WTC11 (cell line): Measurements from ENCODE around the gene ST6GAL1. TPM values are rescaled to one million over a fixed set of nuclear protein-coding genes. Genes with fewer than 3 reads are reported as not detected.

Experiments used
- ATAC-seq: fragments of 200-7000 bp; cut with Tn5 transposase; 2 replicates; pipeline ENCODE4 v1.10.0; 2021; ENCODE audit warnings: mild to moderate bottlenecking, moderate library complexity
- CTCF ChIA-PET: fragments of 300-600 bp; sonication (Branson Sonifier 250); formaldehyde crosslinking; loops from one replicate; lab custom pipeline; 2021; ENCODE audit warnings: antibody characterized with exemption; lab: Charles Lee
- POLR2A ChIA-PET: fragments of 350-600 bp; sonication (Branson Sonifier 250); formaldehyde crosslinking; loops from one replicate; lab custom pipeline; 2021; ENCODE audit warnings: antibody characterized with exemption; lab: Charles Lee
- DNase-seq: peaks from one replicate; pipeline ENCODE4 v3.0.0; 2021; ENCODE audit warnings: low spot score
- H3K27ac Mint-ChIP-seq: 2 replicates; pipeline ENCODE4 v1.8.0; 2021; ENCODE audit warnings: mixed read lengths
- H3K27me3 Mint-ChIP-seq: 2 replicates; pipeline ENCODE4 v1.8.0; 2021; ENCODE audit warnings: low read depth, mild to moderate bottlenecking, moderate library complexity, mixed read lengths
- H3K36me3 Mint-ChIP-seq: 2 replicates; pipeline ENCODE4 v1.8.0; 2021; ENCODE audit warnings: mixed read lengths
- H3K4me1 Mint-ChIP-seq: 2 replicates; pipeline ENCODE4 v1.8.0; 2022; ENCODE audit warnings: mixed read lengths
- H3K4me3 Mint-ChIP-seq: 2 replicates; pipeline ENCODE4 v1.8.0; 2021; ENCODE audit warnings: mild to moderate bottlenecking, moderate library complexity, mixed read lengths
- H3K9me3 Mint-ChIP-seq: 2 replicates; pipeline ENCODE4 v1.8.0; 2021; ENCODE audit warnings: mixed read lengths
- ATF1 ChIP-seq: sonication (generic); formaldehyde crosslinking; IDR thresholded peaks from 2 replicates; pipeline ENCODE4 v1.8.1; 2023; ENCODE audit warnings: mild to moderate bottlenecking, moderate library complexity, missing genetic modification reagents
- CREM ChIP-seq: sonication (generic); formaldehyde crosslinking; IDR thresholded peaks from 2 replicates; pipeline ENCODE4 v1.8.1; 2022; ENCODE audit warnings: mild to moderate bottlenecking, missing genetic modification reagents, moderate library complexity
- EMX1 ChIP-seq: fragments of 250-450 bp; sonication (Bioruptor Pico); IDR thresholded peaks from 2 replicates; pipeline ENCODE4 v1.8.0; 2021; ENCODE audit warnings: mild to moderate bottlenecking
- ESRRA ChIP-seq: sonication (generic); formaldehyde crosslinking; IDR thresholded peaks from 2 replicates; pipeline ENCODE4 v1.8.1; 2022; ENCODE audit warnings: mild to moderate bottlenecking, missing genetic modification reagents, borderline replicate concordance
- ETV6 ChIP-seq: sonication (generic); formaldehyde crosslinking; IDR thresholded peaks from 2 replicates; pipeline ENCODE4 v1.8.1; 2022; ENCODE audit warnings: mild to moderate bottlenecking, missing genetic modification reagents
- GABPB1 ChIP-seq: sonication (generic); formaldehyde crosslinking; IDR thresholded peaks from 2 replicates; pipeline ENCODE4 v1.8.1; 2023; ENCODE audit warnings: mild to moderate bottlenecking, missing genetic modification reagents
- GRHL2 ChIP-seq: fragments of 250-450 bp; sonication (Bioruptor Pico); IDR thresholded peaks from 2 replicates; pipeline ENCODE4 v1.8.0; 2022; ENCODE audit warnings: mild to moderate bottlenecking, moderate library complexity; ENCODE audit not compliant: insufficient replicate concordance, severe bottlenecking
- HMGA2 ChIP-seq: fragments of 250-450 bp; sonication (Bioruptor Pico); IDR thresholded peaks from 2 replicates; pipeline ENCODE4 v1.4.0; 2021; ENCODE audit warnings: mild to moderate bottlenecking, moderate library complexity
- JUN ChIP-seq: sonication (generic); formaldehyde crosslinking; IDR thresholded peaks from 2 replicates; pipeline ENCODE4 v1.8.0; 2023; ENCODE audit warnings: mild to moderate bottlenecking, missing genetic modification reagents
- KAT7 ChIP-seq: sonication (generic); formaldehyde crosslinking; IDR thresholded peaks from 2 replicates; pipeline ENCODE4 v1.8.1; 2023; ENCODE audit warnings: missing genetic modification reagents, mild to moderate bottlenecking, borderline replicate concordance
- NFYB ChIP-seq: sonication (generic); formaldehyde crosslinking; conservative IDR thresholded peaks from 2 replicates; pipeline ENCODE4 v1.8.0; 2022; ENCODE audit warnings: low read depth, missing genetic modification reagents
- NR2C2 ChIP-seq: sonication (generic); formaldehyde crosslinking; IDR thresholded peaks from 2 replicates; pipeline ENCODE4 v1.8.0; 2022; ENCODE audit warnings: mild to moderate bottlenecking, missing genetic modification reagents
- SMAD3 ChIP-seq: sonication (generic); formaldehyde crosslinking; IDR thresholded peaks from 2 replicates; pipeline ENCODE4 v1.8.0; 2022; ENCODE audit warnings: missing genetic modification reagents, mild to moderate bottlenecking, borderline replicate concordance
- SMAD4 ChIP-seq: sonication (generic); formaldehyde crosslinking; IDR thresholded peaks from 2 replicates; pipeline ENCODE4 v1.8.0; 2022; ENCODE audit warnings: mild to moderate bottlenecking, missing genetic modification reagents
- SP1 ChIP-seq: sonication (generic); formaldehyde crosslinking; conservative IDR thresholded peaks from 2 replicates; pipeline ENCODE4 v1.8.1; 2022; ENCODE audit warnings: missing genetic modification reagents
- TCF7 ChIP-seq: sonication (generic); formaldehyde crosslinking; IDR thresholded peaks from 2 replicates; pipeline ENCODE4 v1.8.0; 2022; ENCODE audit warnings: mild to moderate bottlenecking, low read depth, missing genetic modification reagents, moderate library complexity
- TP53 ChIP-seq: sonication (generic); formaldehyde crosslinking; IDR thresholded peaks from 2 replicates; pipeline ENCODE4 v1.8.1; 2023; ENCODE audit warnings: mild to moderate bottlenecking, missing genetic modification reagents
- ZBTB21 ChIP-seq: sonication (generic); formaldehyde crosslinking; IDR thresholded peaks from 2 replicates; pipeline ENCODE4 v1.8.1; 2023; ENCODE audit warnings: mild to moderate bottlenecking, missing genetic modification reagents, borderline replicate concordance
- ZNF121 ChIP-seq: sonication (generic); formaldehyde crosslinking; IDR thresholded peaks from 2 replicates; pipeline ENCODE4 v1.8.0; 2023; ENCODE audit warnings: missing genetic modification reagents
- ZNF138 ChIP-seq: sonication (generic); formaldehyde crosslinking; conservative IDR thresholded peaks from 2 replicates; pipeline ENCODE4 v1.8.1; 2022; ENCODE audit warnings: mild to moderate bottlenecking, moderate library complexity, missing genetic modification reagents
- ZNF219 ChIP-seq: sonication (generic); formaldehyde crosslinking; IDR thresholded peaks from 2 replicates; pipeline ENCODE4 v1.8.0; 2023; ENCODE audit warnings: missing genetic modification reagents, mild to moderate bottlenecking, borderline replicate concordance
- ZNF263 ChIP-seq: sonication (generic); formaldehyde crosslinking; IDR thresholded peaks from 2 replicates; pipeline ENCODE4 v1.8.1; 2022; ENCODE audit warnings: low read depth, mild to moderate bottlenecking, moderate library complexity, missing genetic modification reagents
- ZNF396 ChIP-seq: fragments of 250-450 bp; sonication (Bioruptor Pico); IDR thresholded peaks from 2 replicates; pipeline ENCODE4 v1.8.0; 2021; ENCODE audit warnings: mild to moderate bottlenecking, moderate library complexity, borderline replicate concordance
- ZNF416 ChIP-seq: fragments of 250-450 bp; sonication (Bioruptor Pico); IDR thresholded peaks from 2 replicates; pipeline ENCODE4 v1.9.0; 2021; ENCODE audit warnings: mild to moderate bottlenecking, inconsistent platforms
- total RNA-seq: library from RNA; stranded (reverse); gene quantifications from 3 replicates; pipeline ENCODE4 v1.2.3, GENCODE V29; 2021
- TF ChIP-seq, protein P1 (sequence below): sonication (generic); formaldehyde crosslinking; IDR thresholded peaks from 2 replicates; pipeline ENCODE4 v1.8.1; 2023; ENCODE audit warnings: mild to moderate bottlenecking, moderate library complexity, missing genetic modification reagents
- TF ChIP-seq, protein P2 (sequence below): fragments of 250-450 bp; sonication (Bioruptor Pico); IDR thresholded peaks from 2 replicates; pipeline ENCODE4 v1.9.0; 2021; ENCODE audit warnings: moderate library complexity, mild to moderate bottlenecking, inconsistent platforms, borderline replicate concordance
- TF ChIP-seq, protein P3 (sequence below): sonication (generic); formaldehyde crosslinking; IDR thresholded peaks from 2 replicates; pipeline ENCODE4 v1.8.1; 2023; ENCODE audit warnings: mild to moderate bottlenecking, missing genetic modification reagents
- TF ChIP-seq, protein P4 (sequence below): sonication (generic); formaldehyde crosslinking; IDR thresholded peaks from 2 replicates; pipeline ENCODE4 v1.8.1; 2022; ENCODE audit warnings: mild to moderate bottlenecking, missing genetic modification reagents, moderate library complexity, borderline replicate concordance
- TF ChIP-seq, protein P5 (sequence below): fragments of 250-450 bp; sonication (Bioruptor Pico); IDR thresholded peaks from 2 replicates; pipeline ENCODE4 v2.1.2; 2022; ENCODE audit warnings: mild to moderate bottlenecking, moderate library complexity

Gene ST6GAL1
- total RNA-seq, 1 experiment from 2014 or later: 87.5 TPM

DNA sequence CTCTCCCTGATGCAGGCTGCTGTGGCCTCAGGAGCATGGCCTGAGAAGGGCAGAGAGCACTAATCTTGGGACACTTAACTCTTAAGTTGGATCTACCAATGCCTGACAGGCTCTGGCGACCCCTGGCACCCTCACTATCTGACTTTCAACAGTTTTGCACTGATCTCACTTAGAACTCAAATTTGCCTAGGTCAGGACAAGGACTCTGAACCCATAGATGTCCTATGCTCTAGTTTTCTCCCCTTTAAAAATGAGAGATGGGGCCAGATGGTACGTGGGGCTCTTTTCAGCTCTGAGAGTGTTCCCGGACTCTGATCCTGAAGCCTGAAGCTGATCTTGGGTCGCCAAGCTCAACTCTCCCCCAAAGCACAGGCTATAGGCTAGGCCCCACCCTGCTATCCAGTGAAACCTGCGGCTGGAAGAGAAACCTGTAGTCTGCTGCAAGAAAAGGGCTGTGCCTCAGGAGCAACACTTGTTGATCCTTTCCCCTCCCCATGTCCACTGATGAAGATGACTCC lies 143.3 kb downstream of the ST6GAL1 start:
- CTCF ChIA-PET: no interaction called here
- Mint-ChIP-seq H3K27me3 (no peaks in the 10 kb centered on the region), H3K36me3 (peaks cover 75% of the 10 kb centered on the region), H3K4me3 (no peak overlapping the region), H3K9me3 (peaks cover 7% of the 10 kb centered on the region), H3K27ac (no peak overlapping the region), H3K4me1 (peaks cover 18% of the 10 kb centered on the region)
- POLR2A ChIA-PET: no interaction called here
- no peak for DNase-seq
- TF ChIP-seq KAT7 (CRISPR knock-in tag) (no peak), HMGA2 (CRISPR knock-in tag) (no peak), SMAD4 (no peak), ETV6 (no peak), SMAD3 (CRISPR knock-in tag) (no peak), TP53 (CRISPR knock-in tag) (no peak), NR2C2 (CRISPR knock-in tag) (no peak), EMX1 (CRISPR knock-in tag) (no peak), GRHL2 (CRISPR knock-in tag) (no peak), ZNF121 (CRISPR knock-in tag) (no peak)
- TF ChIP-seq, protein P1, sequence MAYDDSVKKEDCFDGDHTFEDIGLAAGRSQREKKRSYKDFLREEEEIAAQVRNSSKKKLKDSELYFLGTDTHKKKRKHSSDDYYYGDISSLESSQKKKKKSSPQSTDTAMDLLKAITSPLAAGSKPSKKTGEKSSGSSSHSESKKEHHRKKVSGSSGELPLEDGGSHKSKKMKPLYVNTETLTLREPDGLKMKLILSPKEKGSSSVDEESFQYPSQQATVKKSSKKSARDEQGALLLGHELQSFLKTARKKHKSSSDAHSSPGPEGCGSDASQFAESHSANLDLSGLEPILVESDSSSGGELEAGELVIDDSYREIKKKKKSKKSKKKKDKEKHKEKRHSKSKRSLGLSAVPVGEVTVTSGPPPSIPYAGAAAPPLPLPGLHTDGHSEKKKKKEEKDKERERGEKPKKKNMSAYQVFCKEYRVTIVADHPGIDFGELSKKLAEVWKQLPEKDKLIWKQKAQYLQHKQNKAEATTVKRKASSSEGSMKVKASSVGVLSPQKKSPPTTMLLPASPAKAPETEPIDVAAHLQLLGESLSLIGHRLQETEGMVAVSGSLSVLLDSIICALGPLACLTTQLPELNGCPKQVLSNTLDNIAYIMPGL (CRISPR knock-in tag): no peak
- TF ChIP-seq, protein P2, sequence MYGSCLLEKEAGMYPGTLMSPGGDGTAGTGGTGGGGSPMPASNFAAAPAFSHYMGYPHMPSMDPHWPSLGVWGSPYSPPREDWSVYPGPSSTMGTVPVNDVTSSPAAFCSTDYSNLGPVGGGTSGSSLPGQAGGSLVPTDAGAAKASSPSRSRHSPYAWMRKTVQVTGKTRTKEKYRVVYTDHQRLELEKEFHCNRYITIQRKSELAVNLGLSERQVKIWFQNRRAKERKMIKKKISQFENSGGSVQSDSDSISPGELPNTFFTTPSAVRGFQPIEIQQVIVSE (CRISPR knock-in tag): no peak
- TF ChIP-seq, protein P3, sequence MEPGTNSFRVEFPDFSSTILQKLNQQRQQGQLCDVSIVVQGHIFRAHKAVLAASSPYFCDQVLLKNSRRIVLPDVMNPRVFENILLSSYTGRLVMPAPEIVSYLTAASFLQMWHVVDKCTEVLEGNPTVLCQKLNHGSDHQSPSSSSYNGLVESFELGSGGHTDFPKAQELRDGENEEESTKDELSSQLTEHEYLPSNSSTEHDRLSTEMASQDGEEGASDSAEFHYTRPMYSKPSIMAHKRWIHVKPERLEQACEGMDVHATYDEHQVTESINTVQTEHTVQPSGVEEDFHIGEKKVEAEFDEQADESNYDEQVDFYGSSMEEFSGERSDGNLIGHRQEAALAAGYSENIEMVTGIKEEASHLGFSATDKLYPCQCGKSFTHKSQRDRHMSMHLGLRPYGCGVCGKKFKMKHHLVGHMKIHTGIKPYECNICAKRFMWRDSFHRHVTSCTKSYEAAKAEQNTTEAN (CRISPR knock-in tag): no peak
- TF ChIP-seq, protein P4, sequence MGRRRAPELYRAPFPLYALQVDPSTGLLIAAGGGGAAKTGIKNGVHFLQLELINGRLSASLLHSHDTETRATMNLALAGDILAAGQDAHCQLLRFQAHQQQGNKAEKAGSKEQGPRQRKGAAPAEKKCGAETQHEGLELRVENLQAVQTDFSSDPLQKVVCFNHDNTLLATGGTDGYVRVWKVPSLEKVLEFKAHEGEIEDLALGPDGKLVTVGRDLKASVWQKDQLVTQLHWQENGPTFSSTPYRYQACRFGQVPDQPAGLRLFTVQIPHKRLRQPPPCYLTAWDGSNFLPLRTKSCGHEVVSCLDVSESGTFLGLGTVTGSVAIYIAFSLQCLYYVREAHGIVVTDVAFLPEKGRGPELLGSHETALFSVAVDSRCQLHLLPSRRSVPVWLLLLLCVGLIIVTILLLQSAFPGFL (CRISPR knock-in tag): no peak
- TF ChIP-seq, protein P5, sequence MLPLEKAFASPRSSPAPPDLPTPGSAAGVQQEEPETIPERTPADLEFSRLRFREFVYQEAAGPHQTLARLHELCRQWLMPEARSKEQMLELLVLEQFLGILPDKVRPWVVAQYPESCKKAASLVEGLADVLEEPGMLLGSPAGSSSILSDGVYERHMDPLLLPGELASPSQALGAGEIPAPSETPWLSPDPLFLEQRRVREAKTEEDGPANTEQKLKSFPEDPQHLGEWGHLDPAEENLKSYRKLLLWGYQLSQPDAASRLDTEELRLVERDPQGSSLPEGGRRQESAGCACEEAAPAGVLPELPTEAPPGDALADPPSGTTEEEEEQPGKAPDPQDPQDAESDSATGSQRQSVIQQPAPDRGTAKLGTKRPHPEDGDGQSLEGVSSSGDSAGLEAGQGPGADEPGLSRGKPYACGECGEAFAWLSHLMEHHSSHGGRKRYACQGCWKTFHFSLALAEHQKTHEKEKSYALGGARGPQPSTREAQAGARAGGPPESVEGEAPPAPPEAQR (CRISPR knock-in tag): no peak
- ATAC-seq: no peak

DNA sequence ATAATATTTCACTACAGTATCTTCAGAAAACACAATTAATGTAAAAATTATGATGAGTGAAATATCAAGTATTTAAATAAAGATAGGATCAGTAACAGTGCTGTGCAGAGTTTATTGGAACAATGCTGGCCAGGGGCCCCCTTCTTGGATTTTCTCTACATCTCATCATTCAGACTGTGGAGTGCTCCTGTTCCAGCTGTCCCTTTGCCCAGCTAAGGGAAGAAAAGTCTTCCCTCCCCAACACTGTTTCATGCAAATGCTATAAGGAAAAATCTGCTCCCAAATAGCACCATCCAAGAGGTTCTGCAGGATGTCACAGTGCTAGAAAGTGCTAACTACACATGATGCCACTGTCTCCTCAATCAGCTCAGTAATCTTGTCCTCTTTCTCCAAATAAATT lies 144.5 kb downstream of the ST6GAL1 start:
- ATAC-seq (no peak), DNase-seq (no peak)
- Mint-ChIP-seq H3K27me3 (no peaks in the 10 kb centered on the region), H3K36me3 (peaks cover 67% of the 10 kb centered on the region), H3K4me1 (peaks cover 28% of the 10 kb centered on the region), H3K27ac (no peak overlapping the region), H3K9me3 (peaks cover under 1% of the 10 kb centered on the region), H3K4me3 (no peak overlapping the region)
- CTCF ChIA-PET: interaction anchor here (1.1 kb wide), 1 partner anchor 8 kb away, joined by 4 read pairs; no protein-coding TSS in a partner anchor
- POLR2A ChIA-PET: interaction anchor here (1.4 kb wide), 1 partner anchor 20 kb away, joined by 3 read pairs; no protein-coding TSS in a partner anchor
- TF ChIP-seq ZNF416 (CRISPR knock-in tag) (no peak), ATF1 (no peak), SP1 (CRISPR knock-in tag) (no peak), GABPB1 (CRISPR knock-in tag) (no peak), GRHL2 (CRISPR knock-in tag) (no peak), ESRRA (CRISPR knock-in tag) (no peak), ZNF138 (CRISPR knock-in tag) (no peak), ZNF396 (no peak), CREM (CRISPR knock-in tag) (no peak), ZNF219 (CRISPR knock-in tag) (no peak), ZNF263 (no peak), ZBTB21 (CRISPR knock-in tag) (no peak), JUN (CRISPR knock-in tag) (no peak), NFYB (CRISPR knock-in tag) (no peak), TCF7 (no peak)
